Measurements from ENCODE around the gene MEA1. TPM values are rescaled to one million over a fixed set of nuclear protein-coding genes. Genes with fewer than 3 reads are reported as not detected.

The MEA1 gene
- total and polyA plus RNA-seq, 4 donors: 10.7 to 50.3 (median 30.6) TPM

- TF ChIP-seq EGR1 (IDR thresholded peaks at IDR 0.05; ENCODE audit: low read depth in 2 of 2) (no peak), HNF4A (conservative IDR thresholded peaks at IDR 0.05) (no peak), SP1 (IDR thresholded peaks at IDR 0.05) (no peak), FOXA2 (IDR thresholded peaks at IDR 0.05) (no peak), RAD21 (IDR thresholded peaks at IDR 0.05) (no peak)
These were observed 41.9 kb downstream of the MEA1 start (continued) for GRCh38 chr6:42971746-42972327.

- no peak for DNase-seq (ENCODE audit: low spot score)
- Histone ChIP-seq H3K4me3 (ENCODE audit: low read depth in 1 of 3, low read length in 3 of 3) (no peak overlapping the region), H3K27ac (ENCODE audit: low read depth in 1 of 2, low read length in 2 of 2) (no peak overlapping the region), H3K9me3 (ENCODE audit: control insufficient read depth in 4 of 4, low read length in 3 of 4) (no peaks in the 10 kb centered on the region), H3K4me1 (ENCODE audit: control insufficient read depth in 4 of 4, insufficient read depth in 4 of 4, low read length in 3 of 4) (peaks cover 0 to 9% (median 1%) of the 10 kb centered on the region in 4 donors), H3K9ac (ENCODE audit: low read depth in 1 of 2, low read length in 2 of 2) (no peak overlapping the region), H3K36me3 (ENCODE audit: control insufficient read depth in 4 of 4, insufficient read depth in 3 of 4, low read depth in 1 of 4, low read length in 3 of 4) (peaks cover 4 to 14% (median 11%) of the 10 kb centered on the region in 4 donors), H3K27me3 (ENCODE audit: control insufficient read depth in 4 of 4, insufficient read depth in 4 of 4, low read length in 3 of 4) (no peaks in the 10 kb centered on the region)
- WGBS: 90% methylated on average over 4 of the region's 4 CpGs
- TF ChIP-seq FOXA1 (IDR thresholded peaks at IDR 0.05): no peak
- TF ChIP-seq FOXA2 (IDR thresholded peaks at IDR 0.05): no peak
- TF ChIP-seq GABPA (IDR thresholded peaks at IDR 0.05 in 1 of 2, conservative IDR thresholded peaks at IDR 0.05 in 1 of 2): no peak
- TF ChIP-seq REST (IDR thresholded peaks at IDR 0.05): no peak
- no peak for TF ChIP-seq CTCF (IDR thresholded peaks at IDR 0.05; ENCODE audit: low read depth, low read length, missing input control)
- no peak for TF ChIP-seq RXRA (IDR thresholded peaks at IDR 0.05)
- no peak for TF ChIP-seq ZBTB33 (IDR thresholded peaks at IDR 0.05)
- no peak for TF ChIP-seq RAD21 (IDR thresholded peaks at IDR 0.05)
These were observed 42.7 kb downstream of the MEA1 start for GRCh38 chr6:42970871-42971612.

GRCh38 chr6:42969934-42970333 lies 43.8 kb downstream of the MEA1 start:
- Histone ChIP-seq H3K9ac (ENCODE audit: low read depth in 1 of 2, low read length in 2 of 2) (no peak overlapping the region), H3K36me3 (ENCODE audit: control insufficient read depth in 4 of 4, insufficient read depth in 3 of 4, low read depth in 1 of 4, low read length in 3 of 4) (peaks cover 4 to 25% (median 16%) of the 10 kb centered on the region in 4 donors), H3K4me1 (ENCODE audit: control insufficient read depth in 4 of 4, insufficient read depth in 4 of 4, low read length in 3 of 4) (peaks cover 0 to 9% (median 1%) of the 10 kb centered on the region in 4 donors), H3K9me3 (ENCODE audit: control insufficient read depth in 4 of 4, low read length in 3 of 4) (no peaks in the 10 kb centered on the region), H3K27me3 (ENCODE audit: control insufficient read depth in 4 of 4, insufficient read depth in 4 of 4, low read length in 3 of 4) (no peaks in the 10 kb centered on the region), H3K4me3 (ENCODE audit: low read depth in 1 of 3, low read length in 3 of 3) (no peak overlapping the region), H3K27ac (ENCODE audit: low read depth in 1 of 2, low read length in 2 of 2) (no peak overlapping the region)
- TF ChIP-seq HNF4A (conservative IDR thresholded peaks at IDR 0.05): peak; percentile 72 to 93
- no peak for TF ChIP-seq GABPA (IDR thresholded peaks at IDR 0.05 in 1 of 2, conservative IDR thresholded peaks at IDR 0.05 in 1 of 2)
- peak; percentile 33 for TF ChIP-seq HNF4G (IDR thresholded peaks at IDR 0.05)
- TF ChIP-seq SP1 (IDR thresholded peaks at IDR 0.05): no peak
- 71% methylated on average over 4 of the region's 4 CpGs for WGBS
- DNase-seq (ENCODE audit: low spot score): no peak
